ENCODE measurements around the gene CHCHD1.
"Not testable (repeated sequence)": the region's sequence is repeated elsewhere in the genome, so short reads cannot be mapped to it uniquely, and the experiment has no call there.

CHCHD1 gene

DNA sequence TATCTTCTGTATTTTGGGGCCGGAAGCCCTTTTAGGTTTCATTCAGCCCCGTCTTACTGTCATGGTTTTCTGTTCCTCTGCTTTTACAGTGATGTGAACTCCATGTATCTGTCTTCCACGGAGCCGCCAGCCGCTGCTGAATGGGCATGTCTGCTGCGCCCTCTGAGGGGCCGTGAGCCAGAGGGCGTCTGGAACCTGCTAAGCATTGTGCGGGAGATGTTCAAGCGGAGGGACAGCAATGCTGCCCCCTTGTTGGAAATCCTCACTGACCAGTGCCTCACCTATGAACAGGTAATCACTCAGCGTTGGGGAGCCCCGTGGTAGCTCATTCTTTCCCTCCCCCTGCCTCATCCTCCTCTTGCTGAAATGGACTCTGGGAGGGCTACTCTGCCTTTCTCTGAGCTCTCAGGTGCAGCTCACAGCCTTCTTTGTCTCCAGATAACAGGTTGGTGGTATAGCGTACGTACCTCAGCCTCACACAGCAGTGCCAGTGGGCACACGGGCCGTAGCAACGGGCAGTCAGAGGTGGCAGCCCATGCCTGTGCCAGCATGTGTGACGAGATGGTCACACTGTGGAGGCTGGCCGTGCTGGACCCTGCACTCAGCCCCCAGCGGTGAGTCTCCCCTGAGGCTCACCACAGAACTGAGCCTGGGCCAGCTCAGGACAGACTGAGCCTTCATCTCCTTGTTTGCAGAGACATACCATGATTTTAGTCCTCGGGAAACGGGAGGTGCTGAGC, 9.2 kb downstream of the CHCHD1 start:
- POLR2A ChIA-PET = no interaction called here

DNA sequence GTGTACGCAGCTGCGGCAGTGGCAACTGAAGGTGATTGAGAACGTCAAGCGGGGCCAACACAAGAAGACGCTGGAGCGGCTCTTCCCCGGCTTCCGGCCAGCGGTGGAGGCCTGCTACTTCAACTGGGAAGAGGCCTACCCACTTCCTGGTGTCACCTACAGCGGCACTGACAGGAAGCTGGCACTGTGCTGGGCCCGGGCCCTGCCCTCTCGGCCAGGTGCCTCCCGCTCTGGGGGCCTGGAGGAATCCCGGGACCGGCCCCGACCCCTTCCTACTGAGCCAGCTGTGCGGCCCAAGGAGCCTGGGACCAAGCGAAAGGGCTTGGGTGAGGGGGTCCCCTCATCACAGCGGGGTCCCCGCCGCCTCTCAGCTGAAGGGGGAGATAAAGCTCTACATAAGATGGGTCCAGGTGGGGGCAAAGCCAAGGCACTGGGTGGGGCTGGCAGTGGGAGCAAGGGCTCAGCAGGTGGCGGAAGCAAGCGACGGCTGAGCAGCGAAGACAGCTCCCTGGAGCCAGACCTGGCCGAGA, 10.1 kb downstream of the CHCHD1 start:
- H3K27me3 ChIP-seq (replicated peaks in 2 of 5; ENCODE audit: control insufficient read depth in 4 of 5, insufficient read depth in 5 of 5, low read length in 4 of 5) = no peaks in the 10 kb centered on the region
- H3K4me1 ChIP-seq (ENCODE audit: control extremely low read depth in 1 of 4, control insufficient read depth in 4 of 4, insufficient read depth in 4 of 4, low read length in 3 of 4) = peaks cover 0 to 6% (median 2%) of the 10 kb centered on the region in 4 experiments
- no peak overlapping the region for H3K27ac ChIP-seq (ENCODE audit: insufficient read depth in 1 of 2, low read depth in 1 of 2, low read length in 2 of 2, poor library complexity in 1 of 2, severe bottlenecking in 2 of 2)
- DNase-seq = no peak
- no peaks in the 10 kb centered on the region for H3K9me3 ChIP-seq (ENCODE audit: control extremely low read depth in 1 of 5, control insufficient read depth in 4 of 5, insufficient read depth in 2 of 5, low read depth in 1 of 5, low read length in 4 of 5)
- ChIA-PET POLR2A (no interaction called here), CTCF (interaction anchor here (0.6 to 1.8 kb wide), 3 partner anchors 12 to 55 kb away, joined by 3 to 5 read pairs (median 4); no protein-coding TSS in a partner anchor)
- H3K4me3 ChIP-seq (ENCODE audit: control insufficient read depth in 1 of 7, extremely low read depth in 1 of 7, insufficient read depth in 4 of 7, low read depth in 2 of 7, low read length in 6 of 7) = no peak overlapping the region
- 99% methylated on average over 26 of the region's 26 CpGs for WGBS (ENCODE audit: insufficient coverage)
- peaks cover 21 to 80% (median 64%) of the 10 kb centered on the region in 4 experiments for H3K36me3 ChIP-seq (ENCODE audit: control insufficient read depth in 4 of 4, insufficient read depth in 4 of 4, low read length in 3 of 4)

More for the DNA sequence above, 9.2 kb downstream of the CHCHD1 start:
- peaks cover 21 to 72% (median 57%) of the 10 kb centered on the region in 4 experiments for H3K36me3 ChIP-seq (ENCODE audit: control insufficient read depth in 4 of 4, insufficient read depth in 4 of 4, low read length in 3 of 4)
- CTCF ChIA-PET = no interaction called here
- no peak overlapping the region for H3K4me3 ChIP-seq (ENCODE audit: control insufficient read depth in 1 of 7, extremely low read depth in 1 of 7, insufficient read depth in 4 of 7, low read depth in 2 of 7, low read length in 6 of 7)
- no peaks in the 10 kb centered on the region for H3K27me3 ChIP-seq (replicated peaks in 2 of 5; ENCODE audit: control insufficient read depth in 4 of 5, insufficient read depth in 5 of 5, low read length in 4 of 5)
- H3K4me1 ChIP-seq (ENCODE audit: control extremely low read depth in 1 of 4, control insufficient read depth in 4 of 4, insufficient read depth in 4 of 4, low read length in 3 of 4) = peaks cover 4 to 12% (median 9%) of the 10 kb centered on the region in 4 experiments
- no peaks in the 10 kb centered on the region for H3K9me3 ChIP-seq (ENCODE audit: control extremely low read depth in 1 of 5, control insufficient read depth in 4 of 5, insufficient read depth in 2 of 5, low read depth in 1 of 5, low read length in 4 of 5)
- no peak overlapping the region for H3K27ac ChIP-seq (ENCODE audit: insufficient read depth in 1 of 2, low read depth in 1 of 2, low read length in 2 of 2, poor library complexity in 1 of 2, severe bottlenecking in 2 of 2)
- WGBS (ENCODE audit: insufficient coverage) = 98% methylated on average over 22 of the region's 22 CpGs
- DNase-seq = no peak

DNA sequence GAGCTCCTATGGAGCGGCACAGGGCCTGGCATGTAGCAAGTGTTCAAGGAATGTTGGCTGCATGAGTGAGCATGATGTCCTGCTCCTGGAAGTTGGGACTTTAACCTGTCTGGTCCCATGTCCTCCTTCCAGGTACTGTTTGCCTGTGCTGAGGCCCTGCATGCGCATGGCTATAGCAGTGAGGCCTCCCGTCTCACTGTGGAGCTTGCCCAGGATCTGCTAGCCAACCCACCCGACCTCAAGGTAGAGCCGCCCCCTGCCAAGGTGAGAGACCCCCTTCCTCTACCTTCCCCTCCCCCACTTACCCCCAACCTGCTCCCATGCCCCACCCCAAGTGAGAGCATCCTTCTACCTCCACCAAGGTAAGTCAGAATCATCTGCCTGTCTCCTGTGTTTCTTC, 11.6 kb downstream of the CHCHD1 start:
- Histone ChIP-seq H3K4me3 (ENCODE audit: control insufficient read depth in 1 of 7, extremely low read depth in 1 of 7, insufficient read depth in 4 of 7, low read depth in 2 of 7, low read length in 6 of 7) (no peak overlapping the region), H3K27me3 (replicated peaks in 2 of 5; ENCODE audit: control insufficient read depth in 4 of 5, insufficient read depth in 5 of 5, low read length in 4 of 5) (no peaks in the 10 kb centered on the region), H3K36me3 (ENCODE audit: control insufficient read depth in 4 of 4, insufficient read depth in 4 of 4, low read length in 3 of 4) (peaks cover 21 to 93% (median 75%) of the 10 kb centered on the region in 4 experiments), H3K27ac (ENCODE audit: insufficient read depth in 1 of 2, low read depth in 1 of 2, low read length in 2 of 2, poor library complexity in 1 of 2, severe bottlenecking in 2 of 2) (no peak overlapping the region), H3K4me1 (ENCODE audit: control extremely low read depth in 1 of 4, control insufficient read depth in 4 of 4, insufficient read depth in 4 of 4, low read length in 3 of 4) (no peaks in the 10 kb centered on the region), H3K9me3 (ENCODE audit: control extremely low read depth in 1 of 5, control insufficient read depth in 4 of 5, insufficient read depth in 2 of 5, low read depth in 1 of 5, low read length in 4 of 5) (no peaks in the 10 kb centered on the region)
- 96% methylated on average over 4 of the region's 5 CpGs for WGBS (ENCODE audit: insufficient coverage)
- ChIA-PET CTCF (interaction anchor here (1.1 to 1.8 kb wide), 4 partner anchors 8 to 53 kb away, joined by 3 to 4 read pairs (median 3); partner anchors contain the start of gene ZSWIM8), POLR2A (interaction anchor here (1.5 kb wide), 1 partner anchor 8 kb away, joined by 6 read pairs; the partner anchor contains the start of gene ZSWIM8)
- no peak for DNase-seq

DNA sequence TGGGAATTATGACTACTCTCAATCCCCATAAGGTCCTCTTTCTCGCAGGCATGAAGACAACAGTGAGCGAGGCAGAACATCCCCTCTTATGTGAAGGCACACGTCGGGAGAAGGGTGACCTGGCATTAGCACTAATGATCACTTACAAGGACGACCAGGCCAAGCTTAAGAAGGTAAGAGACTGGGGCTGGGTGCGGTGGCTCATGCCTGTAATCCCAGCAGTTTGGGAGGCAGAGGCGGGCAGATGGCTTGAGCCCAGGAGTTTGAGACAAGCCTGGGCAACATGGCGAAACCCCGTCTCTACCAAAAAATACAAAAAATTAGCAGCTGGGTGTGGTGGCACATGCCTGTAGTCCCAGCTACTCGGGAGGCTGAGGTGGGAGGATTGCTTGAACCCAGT, 13.6 kb downstream of the CHCHD1 start:
- not testable (repeated sequence) for H3K27ac ChIP-seq (ENCODE audit: insufficient read depth in 1 of 2, low read depth in 1 of 2, low read length in 2 of 2, poor library complexity in 1 of 2, severe bottlenecking in 2 of 2); H3K4me1 ChIP-seq (ENCODE audit: control extremely low read depth in 1 of 4, control insufficient read depth in 4 of 4, insufficient read depth in 4 of 4, low read length in 3 of 4); DNase-seq; H3K27me3 ChIP-seq (replicated peaks in 2 of 5; ENCODE audit: control insufficient read depth in 4 of 5, insufficient read depth in 5 of 5, low read length in 4 of 5); H3K9me3 ChIP-seq (ENCODE audit: control extremely low read depth in 1 of 5, control insufficient read depth in 4 of 5, insufficient read depth in 2 of 5, low read depth in 1 of 5, low read length in 4 of 5); H3K4me3 ChIP-seq (ENCODE audit: control insufficient read depth in 1 of 7, extremely low read depth in 1 of 7, insufficient read depth in 4 of 7, low read depth in 2 of 7, low read length in 6 of 7)
- peaks cover 15 to 90% (median 76%) of the 10 kb centered on the region in 4 experiments for H3K36me3 ChIP-seq (ENCODE audit: control insufficient read depth in 4 of 4, insufficient read depth in 4 of 4, low read length in 3 of 4)
- WGBS (ENCODE audit: insufficient coverage) = 96% methylated on average over 9 of the region's 10 CpGs
- CTCF ChIA-PET = interaction anchor here (1.1 kb wide), 1 partner anchor 14 kb away, joined by 3 read pairs; no protein-coding TSS in a partner anchor
- POLR2A ChIA-PET = interaction anchor here (0.6 to 1.0 kb wide), 2 partner anchors 12 to 38 kb away, joined by 3 to 4 read pairs; no protein-coding TSS in a partner anchor

DNA sequence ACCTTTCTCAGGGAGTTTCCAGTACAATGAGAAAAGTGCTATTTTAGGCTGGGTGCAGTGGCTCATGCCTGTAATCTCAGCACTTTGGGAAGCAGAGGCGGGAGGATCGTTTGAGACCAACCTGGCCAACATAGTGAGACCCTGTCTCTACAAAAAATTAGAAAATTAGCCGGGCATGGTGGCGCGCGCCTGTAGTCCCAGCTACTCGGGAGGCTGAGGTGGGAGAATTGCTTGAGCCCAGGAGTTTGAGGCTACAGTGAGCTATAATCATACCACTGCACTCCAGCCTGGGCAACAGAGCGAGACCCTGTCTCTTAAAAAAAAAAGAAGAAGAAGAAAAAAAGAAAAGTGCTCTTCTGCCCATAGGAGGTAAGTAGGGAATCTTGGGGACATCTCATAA, 14.2 kb downstream of the CHCHD1 start:
- not testable (repeated sequence) for H3K9me3 ChIP-seq (ENCODE audit: control extremely low read depth in 1 of 5, control insufficient read depth in 4 of 5, insufficient read depth in 2 of 5, low read depth in 1 of 5, low read length in 4 of 5); H3K4me1 ChIP-seq (ENCODE audit: control extremely low read depth in 1 of 4, control insufficient read depth in 4 of 4, insufficient read depth in 4 of 4, low read length in 3 of 4); H3K4me3 ChIP-seq (ENCODE audit: control insufficient read depth in 1 of 7, extremely low read depth in 1 of 7, insufficient read depth in 4 of 7, low read depth in 2 of 7, low read length in 6 of 7); H3K27me3 ChIP-seq (replicated peaks in 2 of 5; ENCODE audit: control insufficient read depth in 4 of 5, insufficient read depth in 5 of 5, low read length in 4 of 5); H3K27ac ChIP-seq (ENCODE audit: insufficient read depth in 1 of 2, low read depth in 1 of 2, low read length in 2 of 2, poor library complexity in 1 of 2, severe bottlenecking in 2 of 2); DNase-seq
- ChIA-PET POLR2A (interaction anchor here (1.0 kb wide), 1 partner anchor 11 kb away, joined by 4 read pairs; no protein-coding TSS in a partner anchor), CTCF (interaction anchor here (1.1 kb wide), 1 partner anchor 14 kb away, joined by 3 read pairs; no protein-coding TSS in a partner anchor)
- WGBS (ENCODE audit: insufficient coverage) = 100% methylated on average over 4 of the region's 8 CpGs
- peaks cover 14 to 91% (median 74%) of the 10 kb centered on the region in 4 experiments for H3K36me3 ChIP-seq (ENCODE audit: control insufficient read depth in 4 of 4, insufficient read depth in 4 of 4, low read length in 3 of 4)

DNA sequence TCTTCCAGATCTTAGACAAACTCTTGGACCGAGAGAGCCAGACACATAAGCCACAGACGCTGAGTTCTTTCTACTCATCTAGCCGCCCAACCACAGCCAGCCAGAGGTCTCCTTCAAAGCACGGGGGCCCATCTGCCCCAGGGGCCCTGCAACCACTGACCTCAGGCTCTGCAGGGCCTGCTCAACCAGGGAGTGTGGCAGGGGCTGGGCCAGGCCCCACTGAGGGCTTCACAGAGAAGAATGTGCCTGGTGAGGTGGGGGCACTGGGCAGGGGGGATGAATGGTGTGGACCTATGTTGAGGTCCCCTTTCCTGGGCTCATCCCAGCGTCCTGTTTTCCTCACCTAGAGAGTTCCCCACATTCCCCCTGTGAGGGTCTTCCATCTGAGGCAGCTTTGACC, 14.9 kb downstream of the CHCHD1 start:
- H3K27me3 ChIP-seq (replicated peaks in 2 of 5; ENCODE audit: control insufficient read depth in 4 of 5, insufficient read depth in 5 of 5, low read length in 4 of 5) = no peaks in the 10 kb centered on the region
- no peaks in the 10 kb centered on the region for H3K4me1 ChIP-seq (ENCODE audit: control extremely low read depth in 1 of 4, control insufficient read depth in 4 of 4, insufficient read depth in 4 of 4, low read length in 3 of 4)
- H3K4me3 ChIP-seq (ENCODE audit: control insufficient read depth in 1 of 7, extremely low read depth in 1 of 7, insufficient read depth in 4 of 7, low read depth in 2 of 7, low read length in 6 of 7) = no peak overlapping the region
- H3K27ac ChIP-seq (ENCODE audit: insufficient read depth in 1 of 2, low read depth in 1 of 2, low read length in 2 of 2, poor library complexity in 1 of 2, severe bottlenecking in 2 of 2) = peak overlapping the region in 1 of 2 experiments; percentile 4
- peaks cover 13 to 91% (median 71%) of the 10 kb centered on the region in 4 experiments for H3K36me3 ChIP-seq (ENCODE audit: control insufficient read depth in 4 of 4, insufficient read depth in 4 of 4, low read length in 3 of 4)
- H3K9me3 ChIP-seq (ENCODE audit: control extremely low read depth in 1 of 5, control insufficient read depth in 4 of 5, insufficient read depth in 2 of 5, low read depth in 1 of 5, low read length in 4 of 5) = no peaks in the 10 kb centered on the region
- POLR2A ChIA-PET = no interaction called here
- DNase-seq = no peak
- 85% methylated on average over 5 of the region's 5 CpGs for WGBS (ENCODE audit: insufficient coverage)
- CTCF ChIA-PET = no interaction called here

Data from common myeloid progenitor, CD34-positive (primary cell).